ENCODE data around the gene CSPG4.
"Not testable (repeated sequence)": the region's sequence is repeated elsewhere in the genome, so short reads cannot be mapped to it uniquely, and the experiment has no call there.

Gene CSPG4

DNA sequence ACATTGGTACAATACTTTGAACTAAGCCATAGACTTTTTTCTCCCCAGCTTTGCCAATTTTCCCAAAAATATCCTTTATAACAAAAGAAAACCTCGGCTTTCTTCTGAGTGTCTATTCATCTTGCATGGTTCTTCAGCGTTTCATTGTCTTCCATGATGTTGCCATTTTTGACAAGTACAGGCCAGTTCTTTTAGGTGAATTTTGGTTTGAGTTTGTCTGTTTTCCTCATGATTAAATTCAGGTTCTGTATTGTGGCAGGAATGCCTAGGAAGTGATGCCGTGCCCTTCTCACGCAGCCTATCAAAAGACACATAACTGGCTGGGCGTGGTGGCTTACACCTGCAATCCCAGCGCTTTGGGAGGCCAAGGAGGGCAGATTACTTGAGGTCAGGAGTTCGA, 7.6 kb upstream of the CSPG4 start:
- Histone ChIP-seq H2AFZ (ENCODE audit: low read depth, low read length) (no peak overlapping the region), H3K9ac (ENCODE audit: low read depth, low read length) (no peak overlapping the region), H3K79me2 (ENCODE audit: insufficient read depth, low read length) (no peaks in the 10 kb centered on the region), H3K27me3 (ENCODE audit: insufficient read depth, low read length, poor library complexity) (peaks cover 3% of the 10 kb centered on the region), H3K9me3 (ENCODE audit: insufficient read depth, low read length, severe bottlenecking) (no peaks in the 10 kb centered on the region), H3K4me2 (ENCODE audit: insufficient read depth, low read length) (no peak overlapping the region), H3K36me3 (ENCODE audit: insufficient read depth, low read length) (no peaks in the 10 kb centered on the region), H3K27ac (ENCODE audit: low read length) (no peak overlapping the region), H3K4me3 (ENCODE audit: low read depth in 1 of 2, low read length in 2 of 2) (no peak overlapping the region), H3K4me1 (ENCODE audit: insufficient read depth, low read length) (no peaks in the 10 kb centered on the region), H4K20me1 (ENCODE audit: insufficient read depth, low read length) (no peaks in the 10 kb centered on the region)
- no peak for TF ChIP-seq EZH2 (IDR thresholded peaks at IDR 0.05; ENCODE audit: borderline replicate concordance, low read depth, low read length, severe bottlenecking)
- TF ChIP-seq, protein P1, sequence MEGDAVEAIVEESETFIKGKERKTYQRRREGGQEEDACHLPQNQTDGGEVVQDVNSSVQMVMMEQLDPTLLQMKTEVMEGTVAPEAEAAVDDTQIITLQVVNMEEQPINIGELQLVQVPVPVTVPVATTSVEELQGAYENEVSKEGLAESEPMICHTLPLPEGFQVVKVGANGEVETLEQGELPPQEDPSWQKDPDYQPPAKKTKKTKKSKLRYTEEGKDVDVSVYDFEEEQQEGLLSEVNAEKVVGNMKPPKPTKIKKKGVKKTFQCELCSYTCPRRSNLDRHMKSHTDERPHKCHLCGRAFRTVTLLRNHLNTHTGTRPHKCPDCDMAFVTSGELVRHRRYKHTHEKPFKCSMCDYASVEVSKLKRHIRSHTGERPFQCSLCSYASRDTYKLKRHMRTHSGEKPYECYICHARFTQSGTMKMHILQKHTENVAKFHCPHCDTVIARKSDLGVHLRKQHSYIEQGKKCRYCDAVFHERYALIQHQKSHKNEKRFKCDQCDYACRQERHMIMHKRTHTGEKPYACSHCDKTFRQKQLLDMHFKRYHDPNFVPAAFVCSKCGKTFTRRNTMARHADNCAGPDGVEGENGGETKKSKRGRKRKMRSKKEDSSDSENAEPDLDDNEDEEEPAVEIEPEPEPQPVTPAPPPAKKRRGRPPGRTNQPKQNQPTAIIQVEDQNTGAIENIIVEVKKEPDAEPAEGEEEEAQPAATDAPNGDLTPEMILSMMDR (IDR thresholded peaks at IDR 0.05; ENCODE audit: borderline replicate concordance, extremely low read depth, low read length, poor library complexity, severe bottlenecking), result no peak
- DNase-seq, result no peak
- ATAC-seq (ENCODE audit: insufficient read depth, low read depth), result no peak

GRCh38 chr15:75718328-75718727, 5.7 kb upstream of the CSPG4 start:
- DNase-seq, result no peak
- Histone ChIP-seq H3K36me3 (ENCODE audit: insufficient read depth, low read length) (no peaks in the 10 kb centered on the region), H3K4me1 (ENCODE audit: insufficient read depth, low read length) (no peaks in the 10 kb centered on the region), H3K4me3 (ENCODE audit: low read depth in 1 of 2, low read length in 2 of 2) (no peak overlapping the region), H3K79me2 (ENCODE audit: insufficient read depth, low read length) (no peaks in the 10 kb centered on the region), H3K4me2 (ENCODE audit: insufficient read depth, low read length) (no peak overlapping the region), H3K9ac (ENCODE audit: low read depth, low read length) (no peak overlapping the region), H2AFZ (ENCODE audit: low read depth, low read length) (no peak overlapping the region), H3K9me3 (ENCODE audit: insufficient read depth, low read length, severe bottlenecking) (no peaks in the 10 kb centered on the region), H3K27ac (ENCODE audit: low read length) (no peak overlapping the region), H3K27me3 (ENCODE audit: insufficient read depth, low read length, poor library complexity) (peaks cover 3% of the 10 kb centered on the region), H4K20me1 (ENCODE audit: insufficient read depth, low read length) (no peaks in the 10 kb centered on the region)
- no peak for TF ChIP-seq EZH2 (IDR thresholded peaks at IDR 0.05; ENCODE audit: borderline replicate concordance, low read depth, low read length, severe bottlenecking)
- TF ChIP-seq, protein P1 (IDR thresholded peaks at IDR 0.05; ENCODE audit: borderline replicate concordance, extremely low read depth, low read length, poor library complexity, severe bottlenecking), result no peak
- ATAC-seq (ENCODE audit: insufficient read depth, low read depth), result no peak

GRCh38 chr15:75717001-75717400, 4.4 kb upstream of the CSPG4 start:
- H3K4me1 ChIP-seq (ENCODE audit: insufficient read depth, low read length); H3K4me2 ChIP-seq (ENCODE audit: insufficient read depth, low read length); ATAC-seq (ENCODE audit: insufficient read depth, low read depth); H3K36me3 ChIP-seq (ENCODE audit: insufficient read depth, low read length); H3K9ac ChIP-seq (ENCODE audit: low read depth, low read length); DNase-seq; H2AFZ ChIP-seq (ENCODE audit: low read depth, low read length); H4K20me1 ChIP-seq (ENCODE audit: insufficient read depth, low read length); H3K27me3 ChIP-seq (ENCODE audit: insufficient read depth, low read length, poor library complexity); H3K27ac ChIP-seq (ENCODE audit: low read length); H3K4me3 ChIP-seq (ENCODE audit: low read depth in 1 of 2, low read length in 2 of 2); H3K9me3 ChIP-seq (ENCODE audit: insufficient read depth, low read length, severe bottlenecking); H3K79me2 ChIP-seq (ENCODE audit: insufficient read depth, low read length): not testable (repeated sequence)

- not testable (repeated sequence) for H3K4me3 ChIP-seq (ENCODE audit: low read depth in 1 of 2, low read length in 2 of 2); H3K9ac ChIP-seq (ENCODE audit: low read depth, low read length); H3K27me3 ChIP-seq (ENCODE audit: insufficient read depth, low read length, poor library complexity); DNase-seq; H4K20me1 ChIP-seq (ENCODE audit: insufficient read depth, low read length); H3K36me3 ChIP-seq (ENCODE audit: insufficient read depth, low read length); H3K79me2 ChIP-seq (ENCODE audit: insufficient read depth, low read length); H3K4me1 ChIP-seq (ENCODE audit: insufficient read depth, low read length); ATAC-seq (ENCODE audit: insufficient read depth, low read depth); H3K4me2 ChIP-seq (ENCODE audit: insufficient read depth, low read length); H3K27ac ChIP-seq (ENCODE audit: low read length); H2AFZ ChIP-seq (ENCODE audit: low read depth, low read length); H3K9me3 ChIP-seq (ENCODE audit: insufficient read depth, low read length, severe bottlenecking)
These were observed 3.8 kb upstream of the CSPG4 start for GRCh38 chr15:75716249-75716950.

DNA sequence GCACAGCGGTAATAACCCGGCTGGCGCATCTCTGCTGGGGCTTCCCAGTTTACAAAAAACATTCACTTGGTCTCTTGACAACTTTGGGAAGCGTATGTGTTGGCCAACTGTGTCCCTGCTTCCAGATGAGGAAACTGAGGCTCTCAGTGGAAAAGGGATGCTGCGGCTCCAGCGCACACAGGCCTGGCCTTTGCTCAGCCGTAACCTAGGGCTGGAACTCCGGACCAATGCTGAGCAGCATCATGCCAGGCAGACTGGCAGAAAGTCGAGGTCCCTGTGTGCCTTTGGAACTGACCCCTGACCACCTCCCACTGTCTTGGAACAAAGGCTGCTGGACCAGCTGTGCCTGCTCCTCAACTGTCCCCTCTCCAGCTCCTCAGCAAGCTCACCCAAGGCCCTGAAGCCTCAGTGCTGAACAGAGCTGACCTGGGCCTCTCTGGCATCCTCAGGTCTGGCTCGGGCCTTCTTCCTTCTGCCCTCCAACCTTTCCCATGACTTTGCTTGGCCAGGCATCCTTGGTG, 2.7 kb upstream of the CSPG4 start:
- H4K20me1 ChIP-seq (ENCODE audit: insufficient read depth, low read length); H3K9ac ChIP-seq (ENCODE audit: low read depth, low read length); H3K79me2 ChIP-seq (ENCODE audit: insufficient read depth, low read length); H3K4me2 ChIP-seq (ENCODE audit: insufficient read depth, low read length); H3K9me3 ChIP-seq (ENCODE audit: insufficient read depth, low read length, severe bottlenecking); H2AFZ ChIP-seq (ENCODE audit: low read depth, low read length); DNase-seq; ATAC-seq (ENCODE audit: insufficient read depth, low read depth); H3K27me3 ChIP-seq (ENCODE audit: insufficient read depth, low read length, poor library complexity); H3K4me1 ChIP-seq (ENCODE audit: insufficient read depth, low read length); H3K27ac ChIP-seq (ENCODE audit: low read length); H3K4me3 ChIP-seq (ENCODE audit: low read depth in 1 of 2, low read length in 2 of 2); H3K36me3 ChIP-seq (ENCODE audit: insufficient read depth, low read length): not testable (repeated sequence)

Data from DND-41 (cell line).